DND-41 (cell line): ENCODE results near the gene VPREB3.

Source experiments
- ATAC-seq: fragments of 200-7000 bp; cut with Tn5 transposase; 3 replicates; pipeline ENCODE4 v1.9.1; 2021; ENCODE audit warnings: low read depth; ENCODE audit not compliant: insufficient read depth
- DNase-seq: peaks from one replicate; pipeline ENCODE4 v3.0.0-alpha.2; 2020
- H2AFZ ChIP-seq: 2 replicates; pipeline ENCODE4 v1.6.0; 2012; ENCODE audit warnings: low read depth, low read length
- H3K27ac ChIP-seq: 2 replicates; pipeline ENCODE4 v1.5.1; 2012; ENCODE audit warnings: low read length, inconsistent platforms
- H3K27me3 ChIP-seq: fragments of 200-600 bp; sonication (generic); 2 replicates; pipeline ENCODE4 v1.6.0; 2012; ENCODE audit warnings: low read length, mild to moderate bottlenecking, inconsistent platforms; ENCODE audit not compliant: insufficient read depth, poor library complexity
- H3K36me3 ChIP-seq: 2 replicates; pipeline ENCODE4 v1.5.1; 2012; ENCODE audit warnings: low read length, inconsistent platforms; ENCODE audit not compliant: insufficient read depth
- H3K4me1 ChIP-seq: 2 replicates; pipeline ENCODE4 v1.5.1; 2012; ENCODE audit warnings: mild to moderate bottlenecking, low read length; ENCODE audit not compliant: insufficient read depth
- H3K4me2 ChIP-seq: 2 replicates; pipeline ENCODE4 v1.6.0; 2012; ENCODE audit warnings: mild to moderate bottlenecking, moderate library complexity, low read length, inconsistent platforms; ENCODE audit not compliant: insufficient read depth
- H3K4me3 ChIP-seq, 2 experiments: fragments of 200-600 bp in 1 of 2; shearing (Covaris generic) in 1 of 2; 2 replicates each; pipeline ENCODE4 v1.5.1; 2012 to 2016; ENCODE audit warnings: inconsistent platforms in 2 of 2, low read length in 2 of 2, mild to moderate bottlenecking in 2 of 2, low read depth in 1 of 2, moderate library complexity in 1 of 2
- H3K79me2 ChIP-seq: 2 replicates; pipeline ENCODE4 v1.6.0; 2012; ENCODE audit warnings: low read length, inconsistent platforms; ENCODE audit not compliant: insufficient read depth
- H3K9ac ChIP-seq: 2 replicates; pipeline ENCODE4 v1.6.0; 2012; ENCODE audit warnings: low read depth, mild to moderate bottlenecking, inconsistent platforms, low read length, moderate library complexity
- H3K9me3 ChIP-seq: 2 replicates; pipeline ENCODE4 v1.5.1; 2012; ENCODE audit warnings: low read length, moderate library complexity, mild to moderate bottlenecking, inconsistent platforms; ENCODE audit not compliant: insufficient read depth, severe bottlenecking
- H4K20me1 ChIP-seq: 2 replicates; pipeline ENCODE4 v1.6.0; 2012; ENCODE audit warnings: low read length; ENCODE audit not compliant: insufficient read depth
- EZH2 ChIP-seq: IDR thresholded peaks from 3 replicates; pipeline ENCODE4 v1.6.1; 2012; ENCODE audit warnings: borderline replicate concordance, low read depth, mild to moderate bottlenecking, moderate library complexity, low read length, inconsistent platforms; ENCODE audit not compliant: severe bottlenecking
- TF ChIP-seq, protein P1 (sequence below): IDR thresholded peaks from 2 replicates; pipeline ENCODE4 v1.5.1; 2012; ENCODE audit warnings: borderline replicate concordance, low read length, moderate library complexity, mild to moderate bottlenecking; ENCODE audit not compliant: poor library complexity, severe bottlenecking; ENCODE audit errors: extremely low read depth

The VPREB3 gene

DNA sequence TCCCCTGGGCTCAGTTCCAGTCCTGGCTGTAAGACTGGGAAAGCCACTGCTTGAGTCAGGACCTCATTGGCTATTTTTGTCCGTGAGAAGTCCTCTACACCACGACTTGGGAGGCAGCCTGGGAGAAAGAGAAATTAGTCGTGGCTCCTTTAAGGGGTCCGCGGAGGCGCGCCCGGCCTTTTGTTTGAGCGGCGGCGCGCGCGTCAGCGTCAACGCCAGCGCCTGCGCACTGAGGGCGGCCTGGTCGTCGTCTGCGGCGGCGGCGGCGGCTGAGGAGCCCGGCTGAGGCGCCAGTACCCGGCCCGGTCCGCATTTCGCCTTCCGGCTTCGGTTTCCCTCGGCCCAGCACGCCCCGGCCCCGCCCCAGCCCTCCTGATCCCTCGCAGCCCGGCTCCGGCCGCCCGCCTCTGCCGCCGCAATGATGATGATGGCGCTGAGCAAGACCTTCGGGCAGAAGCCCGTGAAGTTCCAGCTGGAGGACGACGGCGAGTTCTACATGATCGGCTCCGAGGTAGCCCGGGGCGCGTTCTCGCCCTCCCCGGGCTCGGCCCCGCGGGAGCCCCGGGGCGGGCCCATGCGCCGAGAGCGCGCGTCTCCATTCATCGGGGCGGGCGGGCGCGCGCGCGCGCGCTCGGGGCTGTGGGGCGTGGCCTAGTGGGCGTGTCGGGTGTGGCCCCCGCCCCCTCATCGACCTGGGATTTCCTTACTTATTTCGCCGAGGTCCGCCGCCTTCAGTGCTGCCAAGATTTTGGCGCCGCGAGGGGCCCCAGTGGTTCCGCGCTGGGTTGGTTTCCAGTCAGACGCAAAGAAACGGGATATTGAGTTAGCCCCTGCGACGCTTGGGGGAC lies 32.8 kb upstream of the VPREB3 start, which contains the start of gene SMARCB1:
TSS of gene SMARCB1 (plus strand) at position 215 of the 848 bp plus-strand sequence. CDS start at position 419, 204 bp downstream.
- peak; percentile 64 for ATAC-seq
- no peak for TF ChIP-seq EZH2
- TF ChIP-seq, protein P1, sequence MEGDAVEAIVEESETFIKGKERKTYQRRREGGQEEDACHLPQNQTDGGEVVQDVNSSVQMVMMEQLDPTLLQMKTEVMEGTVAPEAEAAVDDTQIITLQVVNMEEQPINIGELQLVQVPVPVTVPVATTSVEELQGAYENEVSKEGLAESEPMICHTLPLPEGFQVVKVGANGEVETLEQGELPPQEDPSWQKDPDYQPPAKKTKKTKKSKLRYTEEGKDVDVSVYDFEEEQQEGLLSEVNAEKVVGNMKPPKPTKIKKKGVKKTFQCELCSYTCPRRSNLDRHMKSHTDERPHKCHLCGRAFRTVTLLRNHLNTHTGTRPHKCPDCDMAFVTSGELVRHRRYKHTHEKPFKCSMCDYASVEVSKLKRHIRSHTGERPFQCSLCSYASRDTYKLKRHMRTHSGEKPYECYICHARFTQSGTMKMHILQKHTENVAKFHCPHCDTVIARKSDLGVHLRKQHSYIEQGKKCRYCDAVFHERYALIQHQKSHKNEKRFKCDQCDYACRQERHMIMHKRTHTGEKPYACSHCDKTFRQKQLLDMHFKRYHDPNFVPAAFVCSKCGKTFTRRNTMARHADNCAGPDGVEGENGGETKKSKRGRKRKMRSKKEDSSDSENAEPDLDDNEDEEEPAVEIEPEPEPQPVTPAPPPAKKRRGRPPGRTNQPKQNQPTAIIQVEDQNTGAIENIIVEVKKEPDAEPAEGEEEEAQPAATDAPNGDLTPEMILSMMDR: no peak
- peaks cover 42% of the 10 kb centered on the region for H3K4me1 ChIP-seq
- peaks cover 31% of the 10 kb centered on the region for H3K36me3 ChIP-seq
- peak within 1 kb of the TSS; percentile 95 for H3K27ac ChIP-seq
- peak within 1 kb of the TSS; percentile 44 to 85; a peak in 3 of 4 replicates for H3K4me3 ChIP-seq
- H3K9ac ChIP-seq: peak within 1 kb of the TSS; percentile 99
- DNase-seq: peak; percentile 88
- peaks cover 42% of the 10 kb centered on the region for H4K20me1 ChIP-seq
- peaks cover 50% of the 10 kb centered on the region for H3K79me2 ChIP-seq
- peak within 1 kb of the TSS; percentile 93 for H2AFZ ChIP-seq
- no peaks in the 10 kb centered on the region for H3K9me3 ChIP-seq
- H3K27me3 ChIP-seq: no peaks in the 10 kb centered on the region
- peak within 1 kb of the TSS; percentile 76 for H3K4me2 ChIP-seq

DNA sequence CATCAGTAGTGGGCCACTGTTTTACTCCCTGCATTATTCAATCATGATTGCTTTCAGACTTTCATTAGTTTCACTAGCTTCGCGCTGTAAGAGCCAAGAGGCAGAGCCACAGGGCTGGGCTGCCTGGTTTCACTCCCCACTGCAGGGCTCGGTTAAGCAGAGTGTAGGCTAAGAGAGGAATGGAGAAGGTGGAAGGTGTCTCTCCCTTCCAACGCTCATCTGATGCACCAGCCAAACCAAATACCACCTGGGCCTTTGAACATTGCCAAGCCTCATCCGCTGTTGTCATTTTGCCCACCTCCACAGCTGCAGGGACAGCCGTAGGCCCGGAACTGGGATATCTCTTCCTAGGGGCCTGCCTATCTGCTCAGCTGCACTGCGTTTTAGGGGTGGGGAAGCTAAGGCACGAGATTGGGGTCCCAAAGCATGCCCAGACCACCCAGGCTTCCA lies 32.1 kb upstream of the VPREB3 start:
- peak; percentile 80 for DNase-seq
- peak; percentile 77 for ATAC-seq
- peaks cover 42% of the 10 kb centered on the region for H3K4me1 ChIP-seq

DNA sequence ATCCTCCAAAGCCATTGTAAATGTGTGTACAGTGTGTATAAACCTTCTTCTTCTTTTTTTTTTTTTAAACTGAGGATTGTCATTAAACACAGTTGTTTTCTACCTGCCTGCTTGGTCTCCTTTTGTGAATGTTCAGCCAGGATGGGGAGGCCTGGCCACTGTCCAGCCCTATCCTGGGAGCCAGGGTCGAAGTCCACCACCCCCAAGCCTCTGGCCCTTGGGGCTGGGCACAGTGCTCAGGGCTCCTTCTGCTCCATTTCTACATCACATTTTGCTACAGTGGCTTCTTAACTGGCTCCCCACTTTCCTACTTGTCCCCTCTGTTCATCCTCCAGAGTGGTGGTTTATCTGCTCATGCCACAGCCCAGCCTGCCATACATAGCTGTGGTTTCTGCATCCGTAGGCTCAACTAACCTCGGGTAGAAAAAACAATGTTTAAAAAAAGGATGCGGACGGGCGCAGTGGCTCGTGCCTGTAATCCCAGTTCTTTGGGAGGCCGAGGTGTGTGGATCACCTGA lies 30.0 kb upstream of the VPREB3 start:
- no peak for DNase-seq
- Histone ChIP-seq H2AFZ (no peak overlapping the region), H3K9me3 (no peaks in the 10 kb centered on the region), H3K4me3 (no peak overlapping the region), H3K9ac (no peak overlapping the region), H3K79me2 (peaks cover 23% of the 10 kb centered on the region), H3K4me2 (no peak overlapping the region), H3K27me3 (no peaks in the 10 kb centered on the region), H4K20me1 (peaks cover 19% of the 10 kb centered on the region), H3K4me1 (peaks cover 33% of the 10 kb centered on the region), H3K36me3 (peaks cover 9% of the 10 kb centered on the region), H3K27ac (no peak overlapping the region)
- TF ChIP-seq EZH2: no peak
- TF ChIP-seq, protein P1: no peak
- no peak for ATAC-seq

More for the DNA sequence above, 32.1 kb upstream of the VPREB3 start:
- TF ChIP-seq, protein P1: no peak
- no peak for TF ChIP-seq EZH2
- peaks cover 43% of the 10 kb centered on the region for H3K79me2 ChIP-seq
- peaks cover 24% of the 10 kb centered on the region for H3K36me3 ChIP-seq
- peak overlapping the region; percentile 44 to 85; a peak in 3 of 4 replicates for H3K4me3 ChIP-seq
- H3K4me2 ChIP-seq: peak overlapping the region; percentile 76
- peaks cover 35% of the 10 kb centered on the region for H4K20me1 ChIP-seq
- peak overlapping the region; percentile 95 for H3K27ac ChIP-seq
- no peaks in the 10 kb centered on the region for H3K9me3 ChIP-seq
- H3K9ac ChIP-seq: peak overlapping the region; percentile 99
- H3K27me3 ChIP-seq: no peaks in the 10 kb centered on the region
- peak overlapping the region; percentile 93 for H2AFZ ChIP-seq
